ENCODE measurements around the gene TMEM120A. TPM values are rescaled to one million over a fixed set of nuclear protein-coding genes. Genes with fewer than 3 reads are reported as not detected.
A peak's percentile ranks its signal among the peaks of the same experiment; 100 is the strongest.

TMEM120A gene
- polyA plus RNA-seq, 3 donors = 65.5 to 79.9 (median 76.1) TPM

DNA sequence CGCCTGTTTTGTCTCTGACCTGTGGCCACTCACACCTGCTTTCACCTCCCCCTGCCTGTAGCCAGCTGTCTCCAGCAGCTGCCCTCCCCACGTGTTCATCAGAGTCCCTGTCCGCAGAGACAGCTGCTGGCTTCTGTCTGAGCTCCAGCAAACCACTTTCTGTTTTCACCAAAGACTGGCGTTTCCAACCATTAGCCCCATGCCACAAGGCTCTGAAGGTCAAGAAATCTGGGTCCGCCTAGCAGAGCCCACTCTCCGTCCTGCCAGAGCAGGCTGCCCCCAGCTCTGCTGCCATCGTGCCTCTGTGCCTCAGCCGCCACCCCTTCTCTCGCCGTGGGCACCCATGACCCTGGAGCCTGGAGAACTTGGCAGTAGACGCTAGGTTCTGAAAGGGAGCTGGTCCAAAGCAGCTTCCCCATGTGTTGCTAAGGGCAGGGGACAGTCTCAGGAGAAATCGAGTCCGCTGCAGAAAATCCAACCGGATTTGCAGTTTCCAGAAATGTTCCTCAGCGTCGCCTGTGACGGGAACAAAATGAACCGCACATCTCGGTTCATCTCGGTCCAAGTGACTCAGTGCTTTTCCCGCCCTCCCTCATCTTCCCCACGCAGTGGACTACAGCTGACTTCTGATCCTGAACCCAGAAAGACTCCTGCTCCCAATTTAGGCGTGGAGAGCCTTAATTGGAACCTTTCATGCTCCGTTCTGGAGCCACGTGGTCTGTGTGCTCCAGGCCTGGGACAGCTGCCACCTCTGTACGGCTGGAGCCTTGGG, 28.0 kb downstream of the TMEM120A start:
- Histone ChIP-seq H3K4me1 (ENCODE audit: control insufficient read depth in 1 of 2, insufficient read depth in 2 of 2, low read length in 2 of 2) (peaks cover 19 to 20% of the 10 kb centered on the region in 2 donors), H4K20me1 (ENCODE audit: insufficient read depth, low read length) (peaks cover 56% of the 10 kb centered on the region), H2AFZ (ENCODE audit: insufficient read depth, low read depth, low read length, poor library complexity, severe bottlenecking) (no peak overlapping the region), H3K27me3 (ENCODE audit: control insufficient read depth in 2 of 2, insufficient read depth in 2 of 2, low read length in 2 of 2) (no peaks in the 10 kb centered on the region), H3K36me3 (replicated peaks in 1 of 2; ENCODE audit: control insufficient read depth in 1 of 2, insufficient read depth in 2 of 2, low read length in 2 of 2) (peaks cover 21 to 55% of the 10 kb centered on the region in 2 donors), H3K79me2 (ENCODE audit: insufficient read depth, low read length) (no peaks in the 10 kb centered on the region), H3K27ac (ENCODE audit: low read depth in 1 of 2, low read length in 2 of 2) (no peak overlapping the region), H3K9me3 (replicated peaks in 1 of 2; ENCODE audit: control insufficient read depth in 1 of 2, insufficient read depth in 1 of 2, low read length in 2 of 2) (no peaks in the 10 kb centered on the region), H3K4me3 (replicated peaks in 1 of 3; ENCODE audit: low read depth in 2 of 3, low read length in 3 of 3) (no peak overlapping the region), H3K9ac (ENCODE audit: insufficient read depth, low read length, poor library complexity, severe bottlenecking) (no peak overlapping the region), H3K4me2 (replicated peaks; ENCODE audit: extremely low read depth, low read length, poor library complexity, severe bottlenecking) (no peak overlapping the region)
- 90% methylated on average over 23 of the region's 26 CpGs for WGBS (ENCODE audit: insufficient coverage)
- peak overlapping the region in 3 of 7 donors; percentile 27 to 46 (median 33) for H3K27ac Mint-ChIP-seq
- peaks cover 57 to 74% of the 10 kb centered on the region in 2 donors for H3K36me3 Mint-ChIP-seq
- peaks cover 0 to 1% (median 0%) of the 10 kb centered on the region in 7 donors for H3K9me3 Mint-ChIP-seq
- peaks cover 0 to 4% (median 0%) of the 10 kb centered on the region in 3 donors for H3K27me3 Mint-ChIP-seq (ENCODE audit: low read depth in 3 of 3)
- TF ChIP-seq CTCF (IDR thresholded peaks at IDR 0.05) = no peak
- intact Hi-C loops (cut with micrococcal nuclease) = no loop called here
- no peak overlapping the region for H3K4me3 Mint-ChIP-seq
- peaks cover 30% of the 10 kb centered on the region for H3K4me1 Mint-ChIP-seq
- no peak for DNase-seq

- 97% methylated on average over 13 of the region's 13 CpGs for WGBS (ENCODE audit: insufficient coverage)
- no peak overlapping the region for H3K4me3 ChIP-seq (replicated peaks in 1 of 3; ENCODE audit: low read depth in 2 of 3, low read length in 3 of 3)
- no peak overlapping the region for H3K4me2 ChIP-seq (replicated peaks; ENCODE audit: extremely low read depth, low read length, poor library complexity, severe bottlenecking)
- peaks cover 26% of the 10 kb centered on the region for H3K4me1 Mint-ChIP-seq
- intact Hi-C loops (cut with micrococcal nuclease) = no loop called here
- peak overlapping the region in 2 of 7 donors; percentile 40 to 66 for H3K27ac Mint-ChIP-seq
- H3K4me3 Mint-ChIP-seq = no peak overlapping the region
- H3K9me3 ChIP-seq (replicated peaks in 1 of 2; ENCODE audit: control insufficient read depth in 1 of 2, insufficient read depth in 1 of 2, low read length in 2 of 2) = no peaks in the 10 kb centered on the region
- H3K36me3 ChIP-seq (replicated peaks in 1 of 2; ENCODE audit: control insufficient read depth in 1 of 2, insufficient read depth in 2 of 2, low read length in 2 of 2) = peaks cover 24 to 63% of the 10 kb centered on the region in 2 donors
- peaks cover 0 to 1% (median 0%) of the 10 kb centered on the region in 7 donors for H3K9me3 Mint-ChIP-seq
- TF ChIP-seq CTCF (IDR thresholded peaks at IDR 0.05) = no peak
- peaks cover 0 to 4% (median 0%) of the 10 kb centered on the region in 3 donors for H3K27me3 Mint-ChIP-seq (ENCODE audit: low read depth in 3 of 3)
- no peaks in the 10 kb centered on the region for H3K79me2 ChIP-seq (ENCODE audit: insufficient read depth, low read length)
- H2AFZ ChIP-seq (ENCODE audit: insufficient read depth, low read depth, low read length, poor library complexity, severe bottlenecking) = no peak overlapping the region
- no peak overlapping the region for H3K27ac ChIP-seq (ENCODE audit: low read depth in 1 of 2, low read length in 2 of 2)
- H3K36me3 Mint-ChIP-seq = peaks cover 56 to 73% of the 10 kb centered on the region in 2 donors
- peaks cover 16% of the 10 kb centered on the region in 2 donors for H3K4me1 ChIP-seq (ENCODE audit: control insufficient read depth in 1 of 2, insufficient read depth in 2 of 2, low read length in 2 of 2)
- peaks cover 54% of the 10 kb centered on the region for H4K20me1 ChIP-seq (ENCODE audit: insufficient read depth, low read length)
- no peak for DNase-seq
- H3K27me3 ChIP-seq (ENCODE audit: control insufficient read depth in 2 of 2, insufficient read depth in 2 of 2, low read length in 2 of 2) = no peaks in the 10 kb centered on the region
- H3K9ac ChIP-seq (ENCODE audit: insufficient read depth, low read length, poor library complexity, severe bottlenecking) = no peak overlapping the region
These were observed 28.8 kb downstream of the TMEM120A start for GRCh38 chr7:75965617-75966016.

Data from CD14-positive monocyte (primary cell).